ENCODE measurements around the gene LTA.
"Not testable (repeated sequence)": the region's sequence is repeated elsewhere in the genome, so short reads cannot be mapped to it uniquely, and the experiment has no call there.

GRCh38 chr6:31551371-31551770, 20.7 kb upstream of the LTA start:
- TF ChIP-seq, protein P1, sequence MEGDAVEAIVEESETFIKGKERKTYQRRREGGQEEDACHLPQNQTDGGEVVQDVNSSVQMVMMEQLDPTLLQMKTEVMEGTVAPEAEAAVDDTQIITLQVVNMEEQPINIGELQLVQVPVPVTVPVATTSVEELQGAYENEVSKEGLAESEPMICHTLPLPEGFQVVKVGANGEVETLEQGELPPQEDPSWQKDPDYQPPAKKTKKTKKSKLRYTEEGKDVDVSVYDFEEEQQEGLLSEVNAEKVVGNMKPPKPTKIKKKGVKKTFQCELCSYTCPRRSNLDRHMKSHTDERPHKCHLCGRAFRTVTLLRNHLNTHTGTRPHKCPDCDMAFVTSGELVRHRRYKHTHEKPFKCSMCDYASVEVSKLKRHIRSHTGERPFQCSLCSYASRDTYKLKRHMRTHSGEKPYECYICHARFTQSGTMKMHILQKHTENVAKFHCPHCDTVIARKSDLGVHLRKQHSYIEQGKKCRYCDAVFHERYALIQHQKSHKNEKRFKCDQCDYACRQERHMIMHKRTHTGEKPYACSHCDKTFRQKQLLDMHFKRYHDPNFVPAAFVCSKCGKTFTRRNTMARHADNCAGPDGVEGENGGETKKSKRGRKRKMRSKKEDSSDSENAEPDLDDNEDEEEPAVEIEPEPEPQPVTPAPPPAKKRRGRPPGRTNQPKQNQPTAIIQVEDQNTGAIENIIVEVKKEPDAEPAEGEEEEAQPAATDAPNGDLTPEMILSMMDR (tag by site-specific recombination; IDR thresholded peaks at IDR 0.05) = peak; percentile 76
- TF ChIP-seq ZNF354C (tag by site-specific recombination; IDR thresholded peaks at IDR 0.05; ENCODE audit: borderline replicate concordance, low read depth); ZNF366 (tag by site-specific recombination; conservative IDR thresholded peaks at IDR 0.05); ZNF24 (tag by site-specific recombination; IDR thresholded peaks at IDR 0.05); ZBTB17 (tag by site-specific recombination; IDR thresholded peaks at IDR 0.05); ZNF18 (tag by site-specific recombination; IDR thresholded peaks at IDR 0.05); ZNF704 (tag by site-specific recombination; IDR thresholded peaks at IDR 0.05); ZNF211 (tag by site-specific recombination; IDR thresholded peaks at IDR 0.05; ENCODE audit: low read depth); ATF2 (tag by site-specific recombination; IDR thresholded peaks at IDR 0.05; ENCODE audit: low read depth); ZNF571 (tag by site-specific recombination; IDR thresholded peaks at IDR 0.05); BCL11B (tag by site-specific recombination; IDR thresholded peaks at IDR 0.05; ENCODE audit: low read depth); ZBTB8A (tag by site-specific recombination; IDR thresholded peaks at IDR 0.05): not testable (repeated sequence)
